HepG2 (cell line): ENCODE results near the gene ARHGEF39. TPM values are rescaled to one million over a fixed set of nuclear protein-coding genes. Genes with fewer than 3 reads are reported as not detected.

Experiments used
- ATAC-seq: fragments of 200-7000 bp; cut with Tn5 transposase; 3 replicates; pipeline ENCODE4 v1.9.1; 2020; ENCODE audit warnings: mild to moderate bottlenecking, moderate library complexity
- BruUV-seq: library from RNA; stranded (reverse); fragments of 400-500 nt; replicated peaks from 2 replicates; lab custom pipeline; 2021; lab: Mats Ljungman, UMichigan
- CTCF ChIA-PET: fragments of 300-600 bp; formaldehyde crosslinking; extraction: SDS; loops from one replicate; lab custom pipeline; 2021; ENCODE audit warnings: low total read pairs, inconsistent platforms, low intra/inter-chr PET ratio; lab: Yijun Ruan, JAX
- POLR2A ChIA-PET: fragments of 350-600 bp; sonication (Branson Sonifier 250); formaldehyde crosslinking; loops from one replicate; lab custom pipeline; 2020; ENCODE audit warnings: antibody characterized with exemption, inconsistent platforms; lab: Yijun Ruan, JAX
- DNase-seq: peaks from one replicate; pipeline ENCODE4 v3.0.0-alpha.2; 2015; ENCODE audit warnings: low spot score
- FAIRE-seq: peaks from 3 replicates; lab custom pipeline; 2011; peaks lifted over from hg19 to GRCh38; lab: Jason Lieb, UNC
- H2AFZ ChIP-seq: one replicate; pipeline ENCODE4 v1.6.1; 2011; ENCODE audit warnings: low read length, inconsistent platforms
- H3K27ac ChIP-seq: fragments of 300-600 bp; 3 replicates; pipeline ENCODE4 v1.8.0; 2011; ENCODE audit warnings: mixed run types, mild to moderate bottlenecking, mixed read lengths, low read length, inconsistent platforms; ENCODE audit not compliant: insufficient read depth; ENCODE audit errors: extremely low read length
- H3K27me3 ChIP-seq, 2 experiments: fragments of 200-600 bp in 1 of 2; 2 replicates in 1 of 2; 3 replicates in 1 of 2; pipeline versions ENCODE4 v1.6.0 to v1.8.0; 2011; ENCODE audit warnings: low read length in 2 of 2, mild to moderate bottlenecking in 2 of 2, moderate library complexity in 2 of 2, inconsistent platforms in 1 of 2; ENCODE audit not compliant: insufficient read depth in 2 of 2, control insufficient read depth in 1 of 2
- H3K36me3 ChIP-seq, 2 experiments: fragments of 200-600 bp in 1 of 2; replicated peaks in 1 of 2; 2 replicates in 1 of 2; 3 replicates in 1 of 2; pipeline versions ENCODE4 v1.5.1 to v1.8.0; 2011; ENCODE audit warnings: low read length in 2 of 2, inconsistent platforms in 1 of 2; ENCODE audit not compliant: insufficient read depth in 2 of 2, control insufficient read depth in 1 of 2
- H3K4me1 ChIP-seq: 2 replicates; pipeline ENCODE4 v1.5.1; 2012; ENCODE audit warnings: low read length, inconsistent platforms; ENCODE audit not compliant: insufficient read depth
- H3K4me2 ChIP-seq: 2 replicates; pipeline ENCODE4 v1.6.0; 2011; ENCODE audit warnings: low read depth, low read length, inconsistent platforms
- H3K4me3 ChIP-seq, 3 experiments: fragments of 200-600 bp in 1 of 3; sonication (generic), shearing (Covaris generic) in 1 of 3; replicated peaks in 1 of 3; 2 replicates each; pipeline ENCODE4 v1.5.1; 2011 to 2016; ENCODE audit warnings: low read length in 3 of 3, inconsistent platforms in 2 of 3, low read depth in 2 of 3, mild to moderate bottlenecking in 2 of 3, control low read depth in 1 of 3, mixed read lengths in 1 of 3; ENCODE audit not compliant: insufficient read depth in 1 of 3
- H3K79me2 ChIP-seq: one replicate; pipeline ENCODE4 v1.6.1; 2011; ENCODE audit warnings: low read length, inconsistent platforms; ENCODE audit not compliant: insufficient read depth
- H3K9ac ChIP-seq: 2 replicates; pipeline ENCODE4 v1.6.0; 2011; ENCODE audit warnings: mild to moderate bottlenecking, low read depth, low read length, inconsistent platforms; ENCODE audit not compliant: insufficient read depth
- H3K9me3 ChIP-seq: 2 replicates; pipeline ENCODE4 v1.5.1; 2012; ENCODE audit warnings: mild to moderate bottlenecking, low read length
- H4K20me1 ChIP-seq: 2 replicates; pipeline ENCODE4 v1.6.0; 2011; ENCODE audit warnings: inconsistent platforms, mild to moderate bottlenecking, low read length, moderate library complexity; ENCODE audit not compliant: insufficient read depth
- GABPB1 ChIP-seq: IDR thresholded peaks from 2 replicates; pipeline ENCODE4 v1.6.1; 2016; ENCODE audit warnings: mild to moderate bottlenecking, missing genetic modification reagents, moderate library complexity, missing compliant biosample characterization
- KDM1A ChIP-seq: IDR thresholded peaks from 2 replicates; pipeline ENCODE4 v1.6.1; 2016; ENCODE audit warnings: missing compliant biosample characterization
- REXO4 ChIP-seq: sonication (generic); formaldehyde crosslinking; IDR thresholded peaks from 2 replicates; pipeline ENCODE4 v1.8.0; 2022; ENCODE audit warnings: missing genetic modification reagents, mild to moderate bottlenecking, borderline replicate concordance
- ZBTB26 ChIP-seq: IDR thresholded peaks from 2 replicates; pipeline ENCODE4 v1.6.1; 2016; ENCODE audit warnings: missing compliant biosample characterization, missing genetic modification reagents, borderline replicate concordance
- ZNF646 ChIP-seq: sonication (generic); formaldehyde crosslinking; IDR thresholded peaks from 2 replicates; pipeline ENCODE4 v1.9.0; 2021; ENCODE audit warnings: mild to moderate bottlenecking, missing genetic modification reagents
- WGBS: methylation state at CpG from one replicate; pipeline ENCODE4 v1.1.6; 2017; ENCODE audit warnings: low lambda C conversion rate; 5-methylcytosine and 5-hydroxymethylcytosine counted together
- in situ Hi-C: cut with HindIII; loops from 2 replicates; pipeline ENCODE4 v1.10.0; 2017; ENCODE audit warnings: low pct_unique_long_range_greater_than_20kb; ENCODE audit not compliant: extremely low pct_ligation_motif_present
- intact Hi-C: fragments of 100-400 bp; cut with micrococcal nuclease; formaldehyde crosslinking; loops from one replicate; pipeline ENCODE4 v1.10.0; 2022; ENCODE audit not compliant: unreplicated experiment
- polyA plus RNA-seq, 8 experiments: library from polyadenylated mRNA; depleted of rRNA in 3 of 8; stranded (reverse) in 7 of 8; unstranded in 1 of 8; fragments of >200 nt; fragmentation: Illumina TruSeq in 4 of 8; extraction: Trizol in 4 of 8; gene quantifications; 2 replicates each; pipeline versions ENCODE4 v1.2.1 to v1.2.3, GENCODE V29; 2011 to 2016; ENCODE audit warnings: low read depth in 4 of 8, missing spikeins in 1 of 8, mixed read lengths in 1 of 8; ENCODE audit not compliant: insufficient read depth in 1 of 8
- total RNA-seq, 5 experiments: library from RNA; depleted of rRNA; stranded (reverse); fragments of >200 nt; fragmentation: Illumina TruSeq; extraction: Trizol; gene quantifications; 2 replicates each; pipeline ENCODE4 v1.2.3, GENCODE V29; 2016; ENCODE audit warnings: low read depth in 1 of 5

Gene ARHGEF39
- total and polyA plus RNA-seq, 2 of the 13 experiments (the other 11 are each of a cell fraction or from before 2014, with no cell fraction given) = 11.2 to 12.3 TPM

- Histone ChIP-seq H3K4me2 (no peak overlapping the region), H4K20me1 (no peaks in the 10 kb centered on the region), H3K36me3 (peaks cover 60 to 92% of the 10 kb centered on the region in 2 experiments), H3K79me2 (no peaks in the 10 kb centered on the region), H3K9ac (no peak overlapping the region), H3K4me1 (no peaks in the 10 kb centered on the region), H2AFZ (no peak overlapping the region), H3K27me3 (no peaks in the 10 kb centered on the region), H3K9me3 (no peaks in the 10 kb centered on the region), H3K4me3 (no peak overlapping the region), H3K27ac (no peak overlapping the region)
- DNase-seq (no peak), FAIRE-seq (no peak), ATAC-seq (no peak)
- intact Hi-C loops (no loop called here), in situ Hi-C loops (no loop called here)
- ChIA-PET CTCF (no interaction called here), POLR2A (interaction anchor here (1.9 kb wide), 1 partner anchor 20 kb away, joined by 5 read pairs; no protein-coding TSS in a partner anchor)
- WGBS = 98% methylated on average over 4 of the region's 4 CpGs
- no peak for TF ChIP-seq GABPB1 (CRISPR knock-in tag)
- TF ChIP-seq KDM1A (CRISPR knock-in tag) = no peak
- no peak for TF ChIP-seq REXO4 (CRISPR knock-in tag)
- no peak for TF ChIP-seq ZNF646 (CRISPR knock-in tag)
- TF ChIP-seq ZBTB26 = no peak
- BruUV-seq = no TSS peak
Observed at GRCh38 chr9:35708146-35708545, 43.2 kb upstream of the ARHGEF39 start.
